SK-N-SH (cell line): ENCODE results near the gene NAV2.

Experiments
- GATA2 ChIP-seq: sonication (generic); formaldehyde crosslinking; IDR thresholded peaks from 2 replicates; pipeline ENCODE4 v1.5.0; 2020; ENCODE audit warnings: mild to moderate bottlenecking, missing genetic modification reagents
- POLR2AphosphoS5 ChIP-seq: IDR thresholded peaks from 2 replicates; pipeline ENCODE4 v1.6.1; 2012; ENCODE audit warnings: low read depth, low read length
- RFX5 ChIP-seq: IDR thresholded peaks from 2 replicates; pipeline ENCODE4 v1.6.1; 2012; ENCODE audit warnings: mild to moderate bottlenecking, improper control_type of control experiment, low read length
- SMC3 ChIP-seq: IDR thresholded peaks from 2 replicates; pipeline ENCODE4 v1.6.1; 2012; ENCODE audit warnings: low read depth, low read length, improper control_type of control experiment
- TAF1 ChIP-seq: IDR thresholded peaks from 2 replicates; pipeline ENCODE4 v1.6.1; 2012; ENCODE audit warnings: low read depth, mild to moderate bottlenecking, low read length, moderate library complexity, borderline replicate concordance
- TF ChIP-seq, protein P1 (sequence below): fragments of 200-600 bp; sonication (generic); IDR thresholded peaks from 2 replicates; pipeline ENCODE4 v1.6.1; 2017; ENCODE audit warnings: antibody characterized with exemption, mild to moderate bottlenecking, moderate library complexity
- TF ChIP-seq, protein P2 (sequence below): fragments of 150-350 bp; IDR thresholded peaks from 2 replicates; pipeline ENCODE4 v1.6.1; 2016; ENCODE audit warnings: mild to moderate bottlenecking, low read depth, low read length
- TF ChIP-seq, protein P3 (sequence below): fragments of 150-350 bp; IDR thresholded peaks from 2 replicates; pipeline ENCODE4 v1.6.1; 2017; ENCODE audit warnings: antibody characterized with exemption, low read length, low read depth, borderline replicate concordance

DNA sequence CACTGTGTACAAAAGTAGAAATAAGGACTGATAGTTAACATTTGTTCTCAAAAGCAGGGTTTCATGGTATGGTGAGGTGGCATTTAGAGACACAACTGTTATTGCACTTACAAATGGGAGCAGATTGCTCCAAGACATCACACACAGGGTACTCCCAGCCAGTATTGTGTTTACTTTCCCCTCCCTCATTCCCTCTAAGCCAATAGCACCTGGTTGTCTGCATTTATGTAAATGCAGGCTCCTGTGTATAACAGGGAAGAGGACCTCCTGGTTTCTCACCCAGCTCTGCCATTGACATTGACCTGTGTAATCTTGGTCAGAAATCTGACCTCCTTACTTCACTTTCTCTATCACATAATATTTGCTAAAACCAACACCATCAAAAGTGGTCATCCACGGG is 154.4 kb downstream of the NAV2 start:
- TF ChIP-seq TAF1, result no peak
- TF ChIP-seq, protein P1, sequence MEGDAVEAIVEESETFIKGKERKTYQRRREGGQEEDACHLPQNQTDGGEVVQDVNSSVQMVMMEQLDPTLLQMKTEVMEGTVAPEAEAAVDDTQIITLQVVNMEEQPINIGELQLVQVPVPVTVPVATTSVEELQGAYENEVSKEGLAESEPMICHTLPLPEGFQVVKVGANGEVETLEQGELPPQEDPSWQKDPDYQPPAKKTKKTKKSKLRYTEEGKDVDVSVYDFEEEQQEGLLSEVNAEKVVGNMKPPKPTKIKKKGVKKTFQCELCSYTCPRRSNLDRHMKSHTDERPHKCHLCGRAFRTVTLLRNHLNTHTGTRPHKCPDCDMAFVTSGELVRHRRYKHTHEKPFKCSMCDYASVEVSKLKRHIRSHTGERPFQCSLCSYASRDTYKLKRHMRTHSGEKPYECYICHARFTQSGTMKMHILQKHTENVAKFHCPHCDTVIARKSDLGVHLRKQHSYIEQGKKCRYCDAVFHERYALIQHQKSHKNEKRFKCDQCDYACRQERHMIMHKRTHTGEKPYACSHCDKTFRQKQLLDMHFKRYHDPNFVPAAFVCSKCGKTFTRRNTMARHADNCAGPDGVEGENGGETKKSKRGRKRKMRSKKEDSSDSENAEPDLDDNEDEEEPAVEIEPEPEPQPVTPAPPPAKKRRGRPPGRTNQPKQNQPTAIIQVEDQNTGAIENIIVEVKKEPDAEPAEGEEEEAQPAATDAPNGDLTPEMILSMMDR, result no peak
- TF ChIP-seq, protein P2, sequence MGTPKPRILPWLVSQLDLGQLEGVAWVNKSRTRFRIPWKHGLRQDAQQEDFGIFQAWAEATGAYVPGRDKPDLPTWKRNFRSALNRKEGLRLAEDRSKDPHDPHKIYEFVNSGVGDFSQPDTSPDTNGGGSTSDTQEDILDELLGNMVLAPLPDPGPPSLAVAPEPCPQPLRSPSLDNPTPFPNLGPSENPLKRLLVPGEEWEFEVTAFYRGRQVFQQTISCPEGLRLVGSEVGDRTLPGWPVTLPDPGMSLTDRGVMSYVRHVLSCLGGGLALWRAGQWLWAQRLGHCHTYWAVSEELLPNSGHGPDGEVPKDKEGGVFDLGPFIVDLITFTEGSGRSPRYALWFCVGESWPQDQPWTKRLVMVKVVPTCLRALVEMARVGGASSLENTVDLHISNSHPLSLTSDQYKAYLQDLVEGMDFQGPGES, result no peak
- TF ChIP-seq POLR2AphosphoS5, result no peak
- no peak for TF ChIP-seq SMC3
- no peak for TF ChIP-seq RFX5
- no peak for TF ChIP-seq GATA2 (CRISPR knock-in tag)
- TF ChIP-seq, protein P3, sequence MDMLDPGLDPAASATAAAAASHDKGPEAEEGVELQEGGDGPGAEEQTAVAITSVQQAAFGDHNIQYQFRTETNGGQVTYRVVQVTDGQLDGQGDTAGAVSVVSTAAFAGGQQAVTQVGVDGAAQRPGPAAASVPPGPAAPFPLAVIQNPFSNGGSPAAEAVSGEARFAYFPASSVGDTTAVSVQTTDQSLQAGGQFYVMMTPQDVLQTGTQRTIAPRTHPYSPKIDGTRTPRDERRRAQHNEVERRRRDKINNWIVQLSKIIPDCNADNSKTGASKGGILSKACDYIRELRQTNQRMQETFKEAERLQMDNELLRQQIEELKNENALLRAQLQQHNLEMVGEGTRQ, result no peak
